Islet precursor cell (in vitro differentiated cells): ENCODE data around the gene CPXM2.
A peak's percentile ranks its signal among the peaks of the same experiment; 100 is the strongest.

Experiments
- DNase-seq: peaks from one replicate; pipeline ENCODE4 v3.0.0-alpha.2; 2018

The CPXM2 gene

DNA sequence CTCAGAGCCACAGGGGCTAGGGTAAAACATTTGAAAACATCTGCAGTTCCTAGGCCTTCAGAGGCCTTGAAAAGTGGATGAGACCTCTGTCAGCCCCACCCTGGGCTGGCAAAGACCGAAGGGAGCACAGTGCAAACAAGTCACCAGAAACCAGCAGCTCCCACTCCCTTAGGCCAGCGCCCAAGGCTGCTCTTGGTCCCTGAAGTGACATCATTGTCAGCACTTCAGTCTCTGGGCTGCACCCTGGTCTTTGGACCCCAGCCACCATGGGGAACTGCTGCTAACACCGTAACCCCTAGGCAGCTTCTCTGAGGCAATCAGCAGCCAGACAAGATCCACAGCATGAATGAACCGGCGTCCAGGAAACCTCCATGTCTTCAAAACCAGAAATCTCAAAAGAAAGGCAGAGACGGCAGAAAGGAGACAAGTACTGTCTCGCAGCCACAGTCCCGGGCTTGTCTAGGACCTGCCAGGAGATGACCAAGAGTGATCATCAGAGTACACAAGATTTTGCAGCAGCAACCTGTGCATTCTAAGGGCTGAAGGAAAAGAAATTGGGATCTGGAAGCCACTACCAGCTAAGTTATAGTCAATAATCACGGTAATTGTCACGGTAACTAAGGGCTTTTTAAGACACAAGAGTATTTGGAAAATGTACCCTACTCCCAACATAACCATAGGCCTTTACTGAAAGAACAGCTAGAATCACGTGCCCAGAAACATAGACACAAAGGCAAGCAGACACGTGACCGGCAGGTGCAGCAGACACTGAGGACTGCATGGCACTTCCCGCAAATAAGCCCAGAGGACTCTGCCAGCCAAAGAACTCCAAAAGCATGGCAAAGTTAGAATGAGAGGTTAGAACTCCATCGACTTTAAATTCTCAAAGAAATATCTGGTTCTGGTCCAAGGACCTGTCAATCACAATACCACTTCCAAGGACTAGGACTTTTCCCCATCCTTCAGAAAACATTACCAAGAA, 23.3 kb downstream of the CPXM2 start:
- DNase-seq = peak; percentile 46

DNA sequence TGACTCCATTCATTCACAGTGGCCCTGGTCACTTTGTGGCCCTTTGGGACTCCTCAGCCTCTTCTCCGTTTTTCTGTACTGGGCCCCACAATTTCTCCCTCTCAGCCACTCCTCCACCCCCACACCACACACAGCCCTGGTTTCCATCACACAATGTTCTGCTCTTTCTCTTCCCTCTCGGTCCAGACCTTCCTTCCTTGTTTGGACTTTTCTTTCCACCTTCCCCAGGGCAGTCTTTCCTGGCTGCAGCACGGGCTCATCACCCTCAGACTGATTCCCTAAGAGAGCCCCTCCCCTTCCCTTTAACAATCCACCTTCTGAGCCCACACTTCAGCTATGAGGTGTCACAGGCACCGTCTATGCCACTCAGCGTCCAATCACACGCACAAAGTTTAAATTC, 25.7 kb downstream of the CPXM2 start:
- DNase-seq = peak; percentile 45

- DNase-seq = peak; percentile 30
Observed at GRCh38 chr10:123865350-123865749, 26.3 kb downstream of the CPXM2 start.

GRCh38 chr10:123864923-123865322, 26.7 kb downstream of the CPXM2 start:
- peak; percentile 24 for DNase-seq

- DNase-seq = peak; percentile 82
Observed at GRCh38 chr10:123863721-123864482, 27.7 kb downstream of the CPXM2 start.

DNA sequence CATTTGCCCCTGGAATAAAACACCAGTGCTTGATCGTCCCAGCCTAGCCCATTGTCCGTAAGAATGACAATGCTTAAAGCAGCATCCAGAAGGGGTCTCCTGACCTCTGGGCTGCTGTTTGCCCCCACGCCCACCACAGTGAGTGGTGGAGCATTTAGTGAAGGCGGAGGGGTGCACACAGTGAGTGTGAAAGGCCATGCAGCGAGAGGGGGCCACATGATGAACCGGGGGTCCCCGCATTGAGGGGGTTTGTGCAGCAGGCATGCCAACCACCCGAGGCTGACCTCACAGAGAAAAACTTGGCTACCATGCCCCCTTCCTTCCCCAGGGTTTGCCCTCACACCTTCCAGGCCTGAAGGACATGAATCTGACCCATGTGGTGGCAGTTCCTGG, 28.4 kb downstream of the CPXM2 start:
- no peak for DNase-seq

DNA sequence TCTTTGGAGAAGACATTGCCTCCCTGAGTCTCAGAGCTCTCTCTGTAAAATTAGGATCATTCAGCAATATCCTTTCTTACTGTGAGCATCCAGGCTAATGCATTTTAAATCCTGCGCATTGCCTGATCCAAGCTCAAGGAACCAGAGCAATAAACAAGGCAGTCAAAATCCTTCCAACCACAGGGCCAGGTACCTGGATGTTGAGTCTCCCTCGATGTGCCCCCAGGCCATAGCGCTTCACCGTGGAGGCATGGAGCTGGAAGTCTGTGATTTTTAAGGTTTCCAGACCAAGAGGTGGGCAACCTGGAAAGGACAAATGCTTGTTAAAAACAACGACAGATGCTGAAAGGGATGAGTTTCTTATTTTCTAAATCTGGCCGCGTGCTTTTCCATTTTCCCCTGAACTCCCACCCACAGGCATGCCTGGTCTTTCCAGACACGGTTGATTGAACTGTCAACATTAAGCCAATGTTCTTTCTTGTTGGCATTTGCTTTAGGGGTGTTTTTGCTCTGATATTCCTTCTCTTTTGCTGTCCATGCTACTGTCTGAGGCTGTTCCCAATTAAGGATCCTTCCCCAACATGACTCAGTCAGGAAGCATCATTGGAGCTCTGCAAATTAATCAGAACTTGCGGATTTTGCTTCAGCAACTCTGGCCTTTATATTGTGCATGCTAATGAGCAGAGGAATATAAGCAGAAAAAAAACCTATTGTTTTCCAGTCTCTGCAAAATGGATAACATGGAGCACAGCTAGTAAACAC, 29.0 kb downstream of the CPXM2 start:
- peak; percentile 82 for DNase-seq

- no peak for DNase-seq
Observed at GRCh38 chr10:123860856-123861255, 30.8 kb downstream of the CPXM2 start.

DNA sequence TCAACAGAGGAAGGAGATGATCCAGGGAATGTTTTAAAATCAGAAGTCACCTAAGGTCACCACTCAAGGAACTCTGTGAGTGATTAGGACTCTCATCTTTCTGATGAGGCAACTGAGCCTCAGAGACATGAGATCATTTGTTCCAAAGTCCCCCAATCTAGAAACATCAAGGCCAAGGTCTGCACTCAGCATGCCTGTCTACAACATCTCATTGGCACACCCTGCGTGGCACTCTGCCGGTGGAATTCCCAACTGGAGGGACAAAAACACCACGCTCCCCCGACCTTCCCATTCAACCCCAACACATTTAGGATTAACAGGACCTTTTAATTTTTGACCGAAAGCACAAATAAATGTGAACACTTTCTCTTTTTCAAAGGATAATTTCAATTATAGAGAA, 31.4 kb downstream of the CPXM2 start:
- peak; percentile 17 for DNase-seq

DNA sequence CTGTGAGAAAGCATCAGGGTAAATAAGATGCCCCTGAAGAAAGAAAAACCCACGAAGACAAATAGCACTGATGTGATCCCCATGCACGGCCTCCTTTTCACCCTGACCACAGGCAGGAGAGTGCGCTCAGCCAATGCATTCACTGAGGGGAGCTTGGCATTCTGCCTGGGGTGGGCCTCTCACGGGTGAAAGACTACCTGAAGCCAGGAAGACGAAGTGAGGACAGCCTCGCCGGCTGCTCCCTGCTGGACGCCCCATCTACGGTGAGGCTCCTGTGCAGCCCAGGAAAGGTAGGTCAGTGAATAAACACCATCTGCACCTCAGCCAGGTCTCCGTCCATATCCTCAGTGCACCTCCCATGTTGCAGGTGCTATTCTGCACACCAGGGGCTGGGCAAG, 32.0 kb downstream of the CPXM2 start:
- DNase-seq = peak; percentile 41

DNA sequence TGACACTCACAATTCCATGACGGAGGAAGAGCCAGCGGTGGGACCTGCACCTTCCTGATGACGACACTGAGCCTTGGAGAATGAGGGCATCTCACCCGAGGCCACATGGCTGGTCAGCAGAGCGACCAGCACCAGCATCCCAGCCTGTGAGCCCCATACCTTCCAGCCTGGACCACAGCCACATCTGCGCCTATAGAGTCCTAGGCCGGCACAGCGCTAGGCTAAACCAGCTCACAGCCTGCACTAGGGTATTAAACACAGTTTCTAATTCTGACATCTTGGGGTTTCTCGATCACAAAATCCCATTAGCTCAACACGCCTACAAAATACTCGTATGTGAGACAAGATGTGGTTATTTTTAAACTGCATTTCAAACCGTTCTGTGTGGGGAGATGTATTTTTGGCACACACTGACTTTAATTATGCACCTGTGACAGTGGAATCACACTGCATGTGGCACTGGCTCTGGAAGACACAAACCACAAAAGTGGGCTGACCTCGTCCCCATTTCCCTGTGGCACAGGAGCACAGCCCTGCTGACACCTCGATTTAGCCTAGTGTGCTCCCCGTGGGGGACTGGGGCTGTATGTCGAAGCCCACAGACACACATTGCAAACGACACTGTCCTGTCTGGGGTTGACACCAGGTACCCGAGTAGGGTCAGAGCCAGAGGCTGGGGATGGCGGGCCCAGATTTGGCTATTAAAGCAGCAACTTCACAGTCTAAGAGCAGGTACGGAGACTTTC, 32.5 kb downstream of the CPXM2 start:
- DNase-seq = peak; percentile 30

- peak; percentile 70 for DNase-seq
Observed at GRCh38 chr10:123858077-123858681, 33.4 kb downstream of the CPXM2 start.

DNA sequence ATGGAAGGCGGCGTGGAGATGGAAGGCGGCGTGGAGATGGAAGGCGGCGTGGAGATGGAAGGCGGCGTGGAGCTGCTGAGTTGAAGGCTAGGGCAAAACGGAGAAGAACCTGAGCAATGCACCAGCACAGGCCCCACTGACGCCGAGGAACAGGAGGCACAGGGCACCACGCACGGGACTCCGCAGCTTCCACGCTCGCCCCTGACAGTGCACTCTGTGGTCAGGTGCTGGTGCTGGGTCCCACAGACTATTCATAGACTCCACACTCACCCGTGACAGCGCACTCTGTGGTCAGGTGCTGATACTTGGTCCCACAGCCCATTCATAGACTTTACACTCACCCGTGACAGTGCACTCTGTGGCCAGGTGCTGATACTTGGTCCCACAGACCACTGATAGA, 34.0 kb downstream of the CPXM2 start:
- no peak for DNase-seq

- DNase-seq = peak; percentile 35
Observed at GRCh38 chr10:123855008-123855684, 36.5 kb downstream of the CPXM2 start.

DNA sequence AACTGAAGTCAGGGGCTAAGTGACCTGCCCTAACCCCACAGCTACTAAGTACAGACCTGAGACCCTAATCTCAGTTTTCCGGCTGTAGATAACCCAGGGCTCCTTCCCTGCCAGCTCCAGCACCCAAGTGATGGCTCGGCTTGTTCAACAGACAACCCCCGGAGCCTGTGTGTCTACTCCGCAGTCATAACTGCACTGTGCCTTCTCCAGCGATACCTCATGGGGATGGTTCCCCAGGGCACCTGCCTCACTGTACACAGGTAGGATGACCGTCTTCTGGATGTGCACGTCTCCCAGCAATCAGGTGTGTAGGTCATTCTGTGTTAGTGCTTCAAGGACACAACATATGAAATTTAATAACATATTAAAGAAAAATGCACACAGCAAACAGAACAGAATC, 37.1 kb downstream of the CPXM2 start:
- no peak for DNase-seq

- no peak for DNase-seq
Observed at GRCh38 chr10:123854003-123854402, 37.6 kb downstream of the CPXM2 start.

GRCh38 chr10:123852411-123852951, 39.1 kb downstream of the CPXM2 start:
- no peak for DNase-seq

DNA sequence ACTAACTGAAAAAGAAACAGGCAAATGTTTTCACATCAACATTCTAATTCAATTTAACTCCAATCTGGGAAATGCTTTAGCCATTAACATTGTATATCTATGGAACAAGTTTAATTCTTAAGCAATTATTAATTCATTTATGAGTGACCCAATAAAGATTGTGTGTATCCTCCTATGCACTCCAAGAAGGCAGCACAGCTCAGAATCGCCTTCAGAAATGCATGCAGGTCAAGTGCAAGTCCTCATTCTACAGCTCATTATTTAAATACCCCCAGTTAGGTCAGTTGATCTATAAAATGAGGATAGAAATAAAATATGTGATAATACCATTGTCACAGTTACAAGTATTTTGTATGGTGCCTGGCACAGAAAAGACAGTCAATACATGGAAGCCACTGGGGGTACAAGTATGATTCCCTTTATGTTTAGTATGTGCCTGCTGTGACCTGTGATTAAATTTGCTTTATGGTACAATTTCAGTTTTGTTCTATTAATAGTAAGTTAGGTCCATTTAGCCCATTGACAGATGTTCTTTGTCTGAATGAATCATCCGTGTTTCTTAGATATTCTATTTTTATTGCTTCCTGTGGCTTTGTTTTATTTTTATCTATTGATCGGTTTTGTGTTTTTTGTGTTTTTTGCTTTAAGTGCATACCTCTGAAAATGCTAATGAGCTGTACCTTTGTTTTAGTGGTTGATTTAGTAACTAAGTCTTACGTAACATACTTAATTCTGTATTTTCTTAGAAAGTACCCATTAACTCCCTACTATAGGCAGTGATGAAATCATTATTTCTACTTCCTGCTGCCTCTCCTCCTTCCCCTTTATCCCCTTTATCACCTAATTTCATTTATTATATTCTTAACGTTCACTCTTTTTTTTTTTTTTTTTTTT, 42.8 kb downstream of the CPXM2 start:
- DNase-seq = no peak

- no peak for DNase-seq
Observed at GRCh38 chr10:123847686-123848432, 43.7 kb downstream of the CPXM2 start.
